Epithelial cell of esophagus (primary cell): ENCODE results near the gene EPHX1.

Experiments
- DNase-seq: peaks from one replicate; pipeline ENCODE4 v3.0.0; 2010; ENCODE audit warnings: low read depth
- H3K4me3 ChIP-seq: 2 replicates; pipeline ENCODE4 v1.5.1; 2011; ENCODE audit warnings: mild to moderate bottlenecking, low read length, control low read depth
- TF ChIP-seq, protein P1 (sequence below): IDR thresholded peaks from 2 replicates; pipeline ENCODE4 v1.5.1; 2011; ENCODE audit warnings: low read depth, mild to moderate bottlenecking, low read length, control low read depth, inconsistent platforms; ENCODE audit not compliant: insufficient read depth; ENCODE audit errors: missing control alignments

The EPHX1 gene

DNA sequence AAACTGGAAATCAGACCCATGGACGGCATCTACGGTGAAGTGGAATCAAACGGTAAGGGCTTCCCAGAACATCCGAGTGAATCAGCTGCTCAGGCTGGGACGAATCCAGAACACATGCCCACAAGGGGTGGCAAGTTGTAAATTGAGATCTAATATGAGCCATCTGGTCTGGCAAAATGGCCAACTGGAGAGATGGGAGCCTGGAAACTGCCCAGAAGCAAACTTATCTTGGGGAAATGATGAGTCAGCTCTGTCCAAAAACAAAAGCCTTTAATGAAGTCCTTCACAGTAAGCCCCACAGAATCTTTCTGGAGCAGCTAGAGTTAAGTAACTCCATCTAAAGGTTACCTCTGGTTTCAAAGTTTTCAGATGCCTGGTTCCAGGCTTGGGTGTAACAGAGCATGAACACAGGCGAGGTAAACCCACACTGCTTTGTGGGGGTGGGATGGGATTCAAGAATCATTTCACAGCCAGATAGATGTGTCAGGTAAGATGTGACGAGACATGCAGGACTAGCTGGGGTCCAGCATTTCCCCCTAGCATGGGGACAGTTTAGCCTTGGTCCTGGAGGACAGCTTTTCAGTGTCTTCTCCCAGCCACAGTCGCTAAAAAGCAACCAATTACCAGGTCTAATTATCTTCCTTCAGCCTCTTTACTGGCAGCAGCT, 42.8 kb upstream of the EPHX1 start:
- TF ChIP-seq, protein P1, sequence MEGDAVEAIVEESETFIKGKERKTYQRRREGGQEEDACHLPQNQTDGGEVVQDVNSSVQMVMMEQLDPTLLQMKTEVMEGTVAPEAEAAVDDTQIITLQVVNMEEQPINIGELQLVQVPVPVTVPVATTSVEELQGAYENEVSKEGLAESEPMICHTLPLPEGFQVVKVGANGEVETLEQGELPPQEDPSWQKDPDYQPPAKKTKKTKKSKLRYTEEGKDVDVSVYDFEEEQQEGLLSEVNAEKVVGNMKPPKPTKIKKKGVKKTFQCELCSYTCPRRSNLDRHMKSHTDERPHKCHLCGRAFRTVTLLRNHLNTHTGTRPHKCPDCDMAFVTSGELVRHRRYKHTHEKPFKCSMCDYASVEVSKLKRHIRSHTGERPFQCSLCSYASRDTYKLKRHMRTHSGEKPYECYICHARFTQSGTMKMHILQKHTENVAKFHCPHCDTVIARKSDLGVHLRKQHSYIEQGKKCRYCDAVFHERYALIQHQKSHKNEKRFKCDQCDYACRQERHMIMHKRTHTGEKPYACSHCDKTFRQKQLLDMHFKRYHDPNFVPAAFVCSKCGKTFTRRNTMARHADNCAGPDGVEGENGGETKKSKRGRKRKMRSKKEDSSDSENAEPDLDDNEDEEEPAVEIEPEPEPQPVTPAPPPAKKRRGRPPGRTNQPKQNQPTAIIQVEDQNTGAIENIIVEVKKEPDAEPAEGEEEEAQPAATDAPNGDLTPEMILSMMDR = no peak
- peak; percentile 60 for DNase-seq
- no peak overlapping the region for H3K4me3 ChIP-seq

DNA sequence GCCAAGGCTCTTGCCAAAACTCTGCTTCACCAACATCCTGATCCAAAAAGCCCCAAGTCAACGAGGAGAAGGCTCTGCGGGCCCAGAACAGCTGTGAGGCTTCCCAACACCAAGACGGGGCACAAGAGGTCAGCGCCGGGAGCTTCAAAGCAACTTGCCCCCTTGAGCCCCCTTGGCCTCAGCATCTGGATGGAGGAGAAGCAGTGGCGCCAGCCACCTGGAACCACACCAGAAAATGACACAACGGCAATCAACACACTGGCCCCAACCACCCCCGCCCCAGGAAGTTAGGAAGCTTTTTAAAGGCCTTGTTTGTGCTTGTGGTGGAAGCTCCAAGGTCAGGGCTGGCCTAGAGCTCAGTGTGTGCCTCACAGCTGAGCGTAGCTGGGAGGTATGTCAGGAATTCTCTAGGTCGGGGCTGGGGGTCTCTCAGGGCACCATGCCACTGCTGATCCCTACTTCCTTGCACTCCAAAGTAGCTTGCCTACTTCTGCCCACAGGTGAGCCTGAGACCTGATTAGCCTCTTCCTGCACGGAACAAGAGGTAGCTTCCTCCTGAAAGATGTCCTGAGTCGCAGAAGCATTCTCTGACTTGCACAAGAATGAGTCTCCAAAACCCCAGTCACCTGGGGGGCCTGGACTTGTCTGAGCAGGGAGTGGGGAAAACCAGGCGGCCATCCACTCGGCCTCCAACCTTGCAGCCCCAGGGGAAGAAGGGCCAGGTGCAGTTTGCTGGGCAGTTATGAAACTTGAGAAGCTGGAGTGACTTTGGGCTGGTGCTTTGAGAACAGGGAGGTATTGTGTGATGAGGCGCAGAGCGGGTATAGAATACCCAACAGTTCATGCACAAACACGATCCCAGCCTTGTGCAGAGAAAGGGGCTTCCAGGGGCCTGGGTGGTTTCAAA, 42.0 kb upstream of the EPHX1 start:
- TF ChIP-seq, protein P1 = no peak
- DNase-seq = peak; percentile 79
- H3K4me3 ChIP-seq = no peak overlapping the region

DNA sequence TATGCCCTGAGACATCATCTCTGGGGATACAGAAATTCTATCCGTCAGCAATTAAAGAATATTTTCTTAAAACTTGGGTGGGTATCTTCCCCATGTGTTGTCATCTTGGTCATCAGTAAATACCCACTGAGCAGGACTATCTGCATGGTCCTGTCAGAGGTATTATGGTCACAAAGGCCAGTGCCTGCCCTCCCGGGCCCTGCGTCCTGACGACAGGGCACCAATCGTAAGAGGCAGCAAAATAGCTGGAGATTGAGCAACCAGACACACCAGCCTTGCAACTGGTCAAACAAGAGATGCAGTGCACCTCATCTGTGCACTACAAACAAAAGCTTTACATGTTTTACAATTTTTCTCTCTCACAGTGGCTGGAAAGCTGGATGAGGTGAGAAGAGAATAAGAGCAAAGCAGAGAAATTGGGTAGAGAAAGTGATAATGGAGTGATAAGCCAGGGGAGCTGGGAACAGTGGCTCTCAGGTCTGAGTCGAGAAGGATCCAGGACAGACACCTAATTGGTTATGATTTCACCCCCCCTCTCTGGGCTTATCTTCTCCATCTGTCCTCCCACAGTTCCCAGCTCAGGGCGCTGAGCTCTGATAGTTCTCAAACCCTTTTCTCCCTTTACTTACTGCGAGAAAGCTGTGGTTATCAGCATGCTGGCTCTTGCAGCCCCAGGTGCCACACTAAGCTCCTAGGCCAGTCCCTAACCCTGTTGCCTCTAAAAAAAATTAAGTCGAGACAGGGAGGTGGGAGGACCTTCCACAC, 41.1 kb upstream of the EPHX1 start:
- H3K4me3 ChIP-seq = no peak overlapping the region
- peak; percentile 67 for DNase-seq
- TF ChIP-seq, protein P1 = no peak

DNA sequence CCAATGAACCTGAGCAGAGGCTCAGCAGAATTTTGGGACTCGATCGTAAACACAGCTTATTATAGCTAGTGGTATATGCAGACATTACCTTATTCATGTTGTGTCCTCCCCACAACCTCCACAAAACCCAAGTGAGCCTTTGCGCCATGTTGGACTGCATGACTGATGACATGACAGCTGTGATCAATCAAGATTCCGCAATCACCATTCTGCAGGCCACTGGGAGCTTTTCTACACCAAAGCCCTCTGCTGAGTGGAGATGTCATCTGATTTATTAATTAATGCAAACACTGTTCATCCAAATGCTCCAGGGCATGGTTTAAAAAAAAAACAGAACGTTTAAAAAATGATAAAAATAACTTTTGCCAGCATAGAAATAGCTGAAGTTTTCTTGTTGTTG, 40.2 kb upstream of the EPHX1 start:
- no peak overlapping the region for H3K4me3 ChIP-seq
- TF ChIP-seq, protein P1 = no peak
- DNase-seq = no peak

DNA sequence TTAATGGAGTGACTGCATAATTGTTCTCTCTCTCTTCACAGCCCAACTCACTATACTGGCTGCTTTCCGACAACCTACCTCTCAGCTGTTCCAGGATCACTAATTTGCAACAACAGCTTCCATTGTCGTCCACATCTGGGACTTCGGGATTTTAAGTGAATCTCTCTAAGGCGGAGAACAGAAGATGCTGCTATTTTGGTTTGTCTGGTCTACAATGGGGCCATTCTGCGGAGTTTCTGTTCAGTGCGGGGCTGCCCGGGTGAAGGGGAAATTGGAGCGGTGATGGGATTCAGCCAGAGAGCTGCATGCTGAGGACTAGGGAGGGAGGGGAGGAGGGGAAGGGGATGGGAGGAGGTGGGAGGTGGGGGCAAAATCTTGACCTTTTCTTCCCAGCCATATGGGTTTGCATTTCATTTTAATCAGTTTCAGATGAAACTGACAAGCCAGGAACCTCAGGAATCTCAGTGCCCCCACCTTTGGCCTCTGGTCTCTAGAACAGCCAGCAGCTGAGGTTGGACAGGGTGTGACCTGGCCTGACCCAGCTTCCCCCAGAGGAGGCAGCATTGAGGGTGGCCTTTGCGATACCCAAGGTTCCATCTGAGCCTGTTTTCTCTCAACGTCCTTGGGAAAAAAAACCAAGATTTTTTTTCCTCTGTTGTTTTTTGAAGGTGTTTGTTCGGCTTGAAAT, 39.2 kb upstream of the EPHX1 start:
- no peak for DNase-seq
- TF ChIP-seq, protein P1 = no peak
- no peak overlapping the region for H3K4me3 ChIP-seq

DNA sequence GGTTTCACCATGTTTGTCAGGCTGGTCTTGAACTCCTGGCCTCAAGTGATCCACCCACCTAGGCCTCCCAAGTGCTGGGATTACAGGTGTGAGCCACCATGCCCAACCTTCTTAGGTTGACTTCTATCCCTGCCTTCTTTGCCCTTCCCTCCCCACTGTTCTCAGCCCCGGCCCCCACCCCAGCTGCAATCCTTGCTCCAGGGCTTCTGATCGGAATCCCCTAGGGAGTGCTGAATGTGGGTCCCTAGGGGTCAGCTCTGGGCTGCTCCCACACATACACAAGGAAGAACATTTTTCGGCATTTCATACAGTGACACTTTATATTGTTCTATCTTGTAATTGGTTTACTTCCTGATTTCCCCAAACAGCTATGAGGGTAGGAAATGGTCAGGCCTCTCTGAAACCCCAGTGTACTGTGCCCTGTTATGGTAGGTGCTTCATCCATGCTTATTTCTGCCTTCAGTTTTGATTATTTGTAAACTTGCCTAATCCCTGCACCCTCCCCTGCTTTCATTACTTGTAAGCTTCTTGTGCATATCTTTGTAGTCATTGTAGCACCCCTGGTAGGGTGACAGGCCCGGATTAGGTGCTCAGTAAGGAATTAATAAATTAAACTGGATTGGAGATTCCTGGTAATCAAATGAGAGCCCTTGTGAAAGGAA, 38.1 kb upstream of the EPHX1 start:
- H3K4me3 ChIP-seq = no peak overlapping the region
- DNase-seq = no peak
- TF ChIP-seq, protein P1 = no peak
